ENCODE results near the gene NMUR2.

NMUR2 gene

GRCh38 chr5:152405145-152405544 lies at the start of gene NMUR2:
TSS of gene NMUR2 (minus strand) at chr5:152405279. CDS start at chr5:152405113, 166 bp downstream.
- no peak for DNase-seq

DNA sequence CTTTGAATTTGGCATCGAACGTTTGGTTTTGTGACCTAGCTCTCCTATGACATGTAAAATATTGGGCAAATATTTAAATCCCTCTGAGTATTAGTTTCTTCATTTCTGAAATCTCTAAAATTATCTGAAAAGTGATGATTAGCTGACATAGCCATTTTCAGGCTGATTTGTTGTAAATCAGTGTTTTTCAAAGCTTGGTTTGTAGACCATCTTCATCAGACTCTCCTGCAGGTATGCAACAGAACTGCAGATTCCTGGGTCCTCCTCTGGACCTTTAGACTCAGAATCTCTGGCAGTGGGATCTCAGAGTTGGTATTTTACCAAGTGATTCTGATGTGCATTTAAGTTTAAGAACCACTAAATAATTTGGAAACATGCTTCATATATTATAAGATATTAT lies 38.9 kb upstream of the NMUR2 start:
- DNase-seq, result no peak

- DNase-seq, result no peak
These were observed 34.7 kb upstream of the NMUR2 start for GRCh38 chr5:152439791-152440190.

GRCh38 chr5:152437866-152438265 lies 32.8 kb upstream of the NMUR2 start:
- DNase-seq, result no peak

- no peak for DNase-seq
These were observed 22.6 kb upstream of the NMUR2 start for GRCh38 chr5:152427721-152428120.

DNA sequence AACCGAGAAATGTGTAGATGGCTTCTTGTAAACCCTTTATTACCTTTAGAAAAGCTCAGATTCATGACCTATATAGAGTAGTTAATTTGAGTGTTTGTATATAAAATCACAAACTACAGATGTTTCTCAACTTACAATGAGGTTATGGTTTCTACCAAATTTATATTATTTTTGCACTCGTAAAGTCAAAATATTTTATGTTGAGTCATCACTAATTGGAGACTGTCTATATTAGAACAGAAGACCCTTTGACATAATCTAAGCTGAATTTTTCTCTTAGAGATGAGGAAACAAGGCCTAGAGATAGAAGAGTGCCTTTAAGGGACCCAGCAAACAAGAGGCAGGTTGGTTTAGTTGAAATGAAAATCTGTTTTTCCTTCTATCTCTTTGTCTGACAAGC lies 20.0 kb upstream of the NMUR2 start:
- no peak for DNase-seq

- DNase-seq, result no peak
These were observed 19.4 kb upstream of the NMUR2 start for GRCh38 chr5:152424501-152424900.

DNA sequence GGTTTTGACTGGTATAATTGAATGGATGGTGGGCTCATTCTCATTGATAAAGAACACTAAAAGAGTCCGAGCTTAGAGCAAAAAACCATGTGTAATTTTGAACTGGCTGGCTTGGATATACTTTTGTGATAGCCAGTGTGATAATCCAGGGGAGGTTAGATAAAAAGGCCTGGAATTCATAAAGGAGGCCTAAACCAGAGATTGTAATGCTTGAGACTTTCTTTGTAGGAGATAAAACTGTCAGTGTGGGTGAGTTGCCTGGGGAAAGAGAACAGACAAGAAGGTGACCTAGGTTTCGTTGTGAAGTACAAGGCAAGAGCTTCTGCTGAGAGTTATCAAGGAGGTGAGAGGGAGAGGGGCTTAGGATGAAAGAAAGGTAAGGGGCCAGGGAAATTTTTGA lies 17.0 kb upstream of the NMUR2 start:
- no peak for DNase-seq

DNA sequence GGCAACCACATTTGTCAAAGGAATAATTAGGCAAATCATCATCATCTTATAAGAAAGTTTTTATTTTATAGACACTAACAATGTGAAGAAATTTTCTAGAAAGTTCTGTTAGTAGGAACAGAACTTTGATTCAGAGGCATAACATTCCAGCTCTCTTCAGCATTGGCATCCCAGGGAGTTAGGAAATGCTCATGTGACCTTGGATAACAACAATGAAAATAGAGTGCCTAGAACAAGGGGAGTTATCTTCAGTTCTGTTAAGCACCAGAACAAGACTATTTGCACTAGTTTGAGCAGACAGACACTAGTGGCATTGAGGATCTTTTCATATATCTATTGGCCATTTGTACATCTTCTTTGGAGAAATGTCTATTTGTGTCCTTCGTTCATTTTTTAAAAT lies 7.0 kb upstream of the NMUR2 start:
- DNase-seq, result no peak

DNA sequence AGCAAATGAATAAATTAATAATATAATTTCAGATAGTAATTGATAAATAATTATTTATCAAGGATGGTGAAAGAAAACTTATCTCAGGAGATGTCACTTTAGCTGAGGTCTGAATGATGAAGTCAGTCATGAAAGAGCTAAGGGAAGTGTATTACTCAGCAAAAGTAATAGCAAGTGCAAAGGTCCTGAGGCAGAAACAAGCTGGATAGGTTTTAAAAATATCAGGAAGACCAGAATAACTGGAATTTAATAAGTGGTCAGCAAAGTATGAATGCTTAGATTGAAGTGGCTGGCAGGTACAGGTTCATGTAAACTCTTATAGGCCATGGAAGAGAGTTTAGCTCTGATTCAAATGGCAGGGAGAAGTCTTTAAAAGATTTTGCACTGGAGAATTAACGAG lies 1.0 kb upstream of the NMUR2 start:
- DNase-seq, result no peak

DNA sequence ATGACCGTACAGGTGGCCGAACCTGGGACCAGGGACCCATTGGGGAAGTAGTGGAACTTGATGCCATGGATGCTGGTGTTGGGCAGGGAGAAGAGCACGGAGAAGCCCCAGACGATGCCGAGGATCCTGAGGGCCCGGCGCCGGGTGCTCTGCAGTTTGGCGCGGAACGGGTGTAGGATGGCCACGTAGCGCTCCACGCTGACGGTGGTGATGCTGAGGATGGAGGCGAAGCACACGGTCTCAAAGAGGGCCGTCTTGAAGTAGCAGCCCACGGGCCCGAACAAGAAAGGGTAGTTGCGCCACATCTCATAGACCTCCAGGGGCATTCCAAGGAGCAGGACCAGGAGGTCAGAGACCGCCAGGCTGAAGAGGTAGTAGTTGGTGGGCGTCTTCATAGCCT lies 585 bp downstream of the NMUR2 start:
- DNase-seq, result no peak

DNA sequence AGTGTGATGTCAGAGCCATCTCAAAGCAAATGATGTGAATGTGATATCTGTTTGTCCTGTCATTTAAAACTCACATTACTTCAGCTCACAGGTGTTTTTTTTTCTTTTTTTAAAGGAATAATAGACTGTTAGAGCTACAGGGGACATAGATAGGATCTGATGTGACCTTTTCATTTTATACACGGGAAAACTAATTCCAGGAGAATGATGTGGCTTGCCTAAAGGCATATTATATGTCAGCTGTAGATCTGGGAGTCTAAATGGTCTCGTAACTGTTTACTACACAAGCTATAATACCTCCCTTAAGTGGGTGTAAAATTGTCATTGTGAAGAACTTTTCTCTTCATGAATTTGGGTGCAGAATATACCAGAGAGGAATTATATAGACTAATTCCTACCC lies 2.0 kb downstream of the NMUR2 start:
- no peak for DNase-seq

DNA sequence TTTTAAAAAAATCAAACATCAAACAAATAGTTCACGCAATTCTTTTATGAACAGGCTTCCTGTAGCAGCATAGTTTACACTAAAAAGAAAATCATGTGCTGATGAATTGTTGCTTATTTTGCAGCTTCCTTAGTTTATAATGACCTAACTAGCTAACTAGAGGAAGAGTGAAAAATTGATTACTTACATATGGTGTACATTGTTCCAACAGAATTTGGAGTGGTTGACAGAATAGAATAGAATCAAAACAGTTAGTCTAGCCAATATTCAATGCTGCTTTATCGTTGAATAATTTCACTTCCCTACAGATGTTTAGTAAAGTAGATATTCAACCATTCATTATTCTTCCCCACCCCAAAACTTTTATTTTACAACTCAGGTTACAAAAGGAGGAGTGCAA lies 4.2 kb downstream of the NMUR2 start:
- no peak for DNase-seq

GRCh38 chr5:152397581-152397980 lies 7.5 kb downstream of the NMUR2 start:
- DNase-seq, result no peak

DNA sequence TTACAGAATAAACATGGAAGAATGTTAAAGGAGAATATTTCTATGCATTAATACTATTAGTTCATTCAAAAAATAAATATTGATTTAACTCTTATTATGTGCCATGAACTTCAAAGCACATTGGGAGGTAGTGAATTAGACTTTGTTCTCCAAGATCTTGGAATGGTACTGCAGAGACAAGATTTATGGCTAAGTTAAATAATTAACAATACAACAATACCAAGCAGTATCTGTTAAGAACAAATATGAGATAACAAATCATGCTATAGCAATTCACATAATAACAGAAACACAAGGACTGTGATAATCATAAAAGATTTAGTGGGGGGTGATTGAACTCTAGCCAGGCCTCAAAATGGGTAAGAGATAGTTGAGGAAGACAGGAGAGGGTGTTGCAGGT lies 11.6 kb downstream of the NMUR2 start:
- DNase-seq, result no peak

DNA sequence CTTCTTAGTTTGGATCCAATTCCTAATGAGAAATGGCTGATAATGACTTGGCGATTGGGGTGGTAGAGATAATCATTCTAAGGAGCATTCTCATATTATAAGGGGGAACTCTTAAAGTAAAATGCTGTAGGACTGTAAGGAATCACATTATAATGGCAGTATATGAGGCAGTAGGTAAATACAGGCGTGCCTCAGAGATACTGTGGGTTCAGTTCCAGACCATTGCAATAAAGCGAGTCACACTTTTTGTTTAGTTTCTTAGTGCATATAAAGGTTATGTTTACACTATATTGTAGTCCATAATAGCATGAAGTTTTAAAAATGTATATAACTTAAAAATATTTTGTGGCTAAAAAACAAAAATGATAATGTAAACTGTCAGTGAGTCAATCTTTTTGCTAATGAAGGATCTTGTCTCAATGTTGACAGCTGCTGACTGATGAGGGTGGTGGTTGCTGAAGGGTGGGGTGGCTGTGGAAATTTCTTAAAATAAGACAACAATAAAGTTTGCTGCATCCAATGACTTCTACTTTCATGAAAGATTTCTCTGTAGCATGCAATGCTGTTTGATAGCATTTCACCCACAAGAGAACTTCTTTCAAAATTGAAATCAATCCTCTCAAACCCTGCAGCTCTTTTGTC lies 15.8 kb downstream of the NMUR2 start:
- DNase-seq, result no peak

GRCh38 chr5:152388610-152389009 lies 16.5 kb downstream of the NMUR2 start:
- DNase-seq, result no peak

DNA sequence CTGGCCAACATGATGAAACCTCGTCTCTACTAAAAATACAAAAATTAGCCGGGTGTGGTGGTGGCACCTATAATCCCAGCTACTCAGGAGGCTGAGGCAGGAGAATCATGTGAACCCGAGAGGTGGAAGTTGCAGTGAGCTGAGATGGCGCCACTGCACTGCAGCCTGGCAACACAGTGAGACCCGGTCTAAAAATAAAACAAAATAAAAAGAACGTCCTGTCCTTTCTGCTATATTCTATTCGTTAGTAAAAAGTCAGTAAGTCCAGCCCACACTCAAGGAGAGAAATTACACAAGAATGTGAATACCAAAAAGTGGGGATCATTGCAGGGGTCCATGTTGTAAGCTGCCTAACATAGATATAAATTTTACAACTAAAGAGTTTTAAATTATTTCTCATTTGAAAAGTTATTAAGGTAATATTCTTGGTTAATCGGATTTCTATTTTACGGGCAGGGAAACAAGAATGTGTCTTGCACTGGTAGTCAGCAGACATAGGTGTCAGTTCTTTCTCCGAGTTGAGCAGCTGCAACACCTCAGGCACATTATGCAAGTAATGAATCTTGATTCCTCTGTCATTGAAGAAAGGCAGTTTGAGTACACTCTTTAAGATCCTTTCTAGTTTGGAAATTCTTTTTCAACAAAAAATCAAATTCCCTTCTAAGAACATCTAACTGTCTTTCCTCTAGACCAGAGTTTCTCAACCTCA lies 24.5 kb downstream of the NMUR2 start:
- no peak for DNase-seq

- DNase-seq, result no peak
These were observed 25.7 kb downstream of the NMUR2 start for GRCh38 chr5:152379331-152379730.

GRCh38 chr5:152378730-152379129 lies 26.3 kb downstream of the NMUR2 start:
- DNase-seq, result no peak

DNA sequence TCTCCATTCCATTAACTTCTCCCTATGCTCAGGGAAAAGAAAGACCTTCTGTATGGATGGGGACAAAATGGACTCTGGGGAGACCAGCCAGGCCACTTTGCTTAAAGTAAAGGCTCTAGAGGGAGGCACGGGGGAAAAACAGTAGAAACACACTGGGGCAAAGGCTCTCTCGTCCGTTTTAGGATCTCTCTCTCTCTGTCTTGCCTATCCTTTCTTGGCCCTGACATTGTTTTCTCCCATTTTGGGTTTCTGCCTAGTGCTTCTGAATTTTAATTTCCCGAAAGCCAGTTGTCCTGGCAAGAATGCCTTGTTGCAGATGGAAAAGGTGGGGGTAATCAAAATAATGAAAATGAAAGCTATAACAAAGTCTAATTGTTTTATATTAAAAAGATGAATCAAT lies 28.2 kb downstream of the NMUR2 start:
- no peak for DNase-seq

- DNase-seq, result no peak
These were observed 30.3 kb downstream of the NMUR2 start for GRCh38 chr5:152374711-152375275.

DNA sequence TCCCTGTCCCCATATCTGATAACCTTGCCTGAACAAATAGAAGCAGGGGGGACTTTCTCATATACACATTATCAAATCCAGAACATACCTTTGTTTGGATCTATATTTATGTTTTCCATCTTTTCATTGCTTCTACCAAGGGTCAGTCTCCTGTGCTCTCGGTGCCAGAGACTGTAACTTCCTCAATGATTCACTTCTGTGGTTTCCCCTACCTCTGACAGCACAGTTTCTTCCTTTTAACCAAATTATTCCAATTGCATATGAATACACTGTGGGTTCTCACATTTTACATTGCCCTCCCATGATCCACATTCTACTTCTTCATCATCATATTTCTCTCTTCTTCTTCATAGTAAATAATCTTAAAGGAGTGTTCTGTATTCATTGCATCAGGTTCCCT lies 32.2 kb downstream of the NMUR2 start:
- DNase-seq, result no peak

- DNase-seq, result no peak
These were observed 35.8 kb downstream of the NMUR2 start for GRCh38 chr5:152369298-152369697.

GRCh38 chr5:152367554-152367953 lies 37.5 kb downstream of the NMUR2 start:
- DNase-seq, result no peak

All from stimulated activated naive CD4-positive, alpha-beta T cell treated with Interleukin-2 at 50 U/mL for 16 hours (primary cell).